CD4-positive, alpha-beta T cell treated with Interleukin-2 at 100 ng/mL for 4 hours (primary cell): ENCODE data around the gene TAPBPL.
"Not testable (repeated sequence)": the region's sequence is repeated elsewhere in the genome, so short reads cannot be mapped to it uniquely, and the experiment has no call there.

ENCODE experiments used
- DNase-seq: peaks from one replicate; pipeline ENCODE4 v3.0.0-alpha.2; 2020; ENCODE audit warnings: low spot score

TAPBPL gene, protein sequence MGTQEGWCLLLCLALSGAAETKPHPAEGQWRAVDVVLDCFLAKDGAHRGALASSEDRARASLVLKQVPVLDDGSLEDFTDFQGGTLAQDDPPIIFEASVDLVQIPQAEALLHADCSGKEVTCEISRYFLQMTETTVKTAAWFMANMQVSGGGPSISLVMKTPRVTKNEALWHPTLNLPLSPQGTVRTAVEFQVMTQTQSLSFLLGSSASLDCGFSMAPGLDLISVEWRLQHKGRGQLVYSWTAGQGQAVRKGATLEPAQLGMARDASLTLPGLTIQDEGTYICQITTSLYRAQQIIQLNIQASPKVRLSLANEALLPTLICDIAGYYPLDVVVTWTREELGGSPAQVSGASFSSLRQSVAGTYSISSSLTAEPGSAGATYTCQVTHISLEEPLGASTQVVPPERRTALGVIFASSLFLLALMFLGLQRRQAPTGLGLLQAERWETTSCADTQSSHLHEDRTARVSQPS

GRCh38 chr12:6451348-6452244 lies at the start of gene TAPBPL:
Gene TAPBPL, plus strand, starts transcription at chr12:6452042. Its CDS starts 207 bp downstream, at chr12:6452249.
- peak; percentile 84 for DNase-seq

DNA sequence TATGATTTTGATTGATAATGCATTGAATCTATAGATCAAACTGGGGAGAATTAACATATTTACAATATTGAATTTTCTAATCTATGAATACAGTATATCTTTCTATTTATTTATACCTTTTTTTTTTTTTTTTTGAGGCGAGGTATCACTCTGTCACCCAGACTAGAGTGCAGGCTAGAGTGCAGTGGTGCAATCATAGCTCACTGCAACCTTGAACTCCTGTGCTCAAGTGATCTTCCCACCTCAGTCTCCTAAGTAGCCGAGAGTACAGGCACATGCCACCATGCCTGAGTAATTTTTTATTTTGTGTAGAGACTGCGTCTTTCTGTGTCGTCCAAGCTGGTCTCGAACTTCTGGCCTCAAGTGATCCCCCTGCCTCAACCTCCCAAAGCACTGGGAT lies 47.5 kb upstream of the TAPBPL start:
- no peak for DNase-seq

- no peak for DNase-seq
Measured at GRCh38 chr12:6405963-6406362, 45.9 kb upstream of the TAPBPL start.

DNA sequence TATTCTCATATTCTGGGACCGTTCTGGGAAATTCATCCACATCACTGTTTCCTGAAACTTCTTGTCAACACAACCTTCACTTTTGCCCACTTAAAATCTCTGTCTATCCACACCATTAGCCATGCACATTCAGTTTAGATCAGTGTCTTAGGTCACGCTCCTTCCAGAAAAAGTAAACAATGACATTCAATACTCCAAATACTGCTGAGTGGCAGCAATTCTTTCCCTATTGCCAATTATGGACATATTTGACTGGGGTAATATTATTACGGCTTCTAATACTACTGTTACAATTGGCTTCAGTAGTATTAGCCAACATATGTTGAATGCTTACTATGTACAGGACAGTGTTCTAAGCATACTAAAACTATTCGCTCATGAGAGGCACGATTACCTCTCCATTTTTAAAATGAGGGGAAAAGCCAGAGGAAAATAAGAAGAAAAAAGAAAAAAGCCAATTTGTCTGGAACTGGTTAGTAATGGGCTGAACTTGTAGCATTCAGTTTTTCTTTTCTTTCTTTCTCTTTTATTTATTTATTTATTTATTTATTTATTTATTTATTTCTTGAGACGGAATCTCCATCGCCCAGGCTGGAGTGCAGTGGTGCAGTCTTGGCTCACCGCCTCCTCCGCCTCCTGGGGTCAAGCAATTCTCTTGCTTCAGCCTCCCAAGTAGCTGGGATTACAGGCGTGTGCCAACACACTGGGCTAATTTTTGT lies 44.4 kb upstream of the TAPBPL start:
- no peak for DNase-seq

DNA sequence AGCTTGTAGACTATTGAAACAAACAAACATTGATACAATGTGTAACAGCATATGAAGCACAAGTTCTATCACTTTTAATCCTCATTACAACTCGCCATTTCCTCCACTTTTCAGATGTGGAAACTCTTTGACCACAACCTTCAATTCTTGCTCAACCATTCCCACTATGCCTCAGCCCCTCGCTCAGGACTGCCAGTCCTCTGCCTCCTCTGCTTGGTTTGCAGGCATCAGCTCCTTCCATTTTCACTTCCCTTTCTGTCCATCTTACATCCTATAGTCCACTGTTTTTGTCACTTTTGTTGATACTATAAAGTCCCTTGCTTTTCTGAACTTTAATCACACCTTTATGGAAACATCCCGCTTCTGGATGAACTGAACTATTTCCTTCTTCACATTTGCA lies 35.2 kb upstream of the TAPBPL start:
- DNase-seq = no peak

DNA sequence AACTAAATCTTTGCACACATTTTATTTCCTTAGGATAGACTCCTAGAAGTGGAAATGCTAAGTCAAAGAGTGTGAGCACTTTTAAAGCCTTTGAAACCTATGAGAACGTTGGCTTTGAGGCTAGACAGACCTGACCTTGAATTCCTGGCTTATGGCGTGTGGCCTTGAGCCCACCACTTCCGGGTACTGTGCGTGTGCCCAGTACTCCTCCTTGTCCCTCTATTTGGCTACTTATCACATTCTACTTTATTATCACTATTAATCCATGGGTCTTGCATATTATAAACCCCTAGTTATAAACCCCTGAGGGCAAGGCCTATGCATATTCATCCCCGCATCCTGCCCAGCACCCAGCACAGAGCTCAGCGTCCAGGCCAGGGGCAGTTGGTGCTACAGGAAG lies 33.0 kb upstream of the TAPBPL start:
- DNase-seq = no peak

GRCh38 chr12:6420364-6420763 lies 31.5 kb upstream of the TAPBPL start:
- no peak for DNase-seq

GRCh38 chr12:6423267-6424007 lies 28.4 kb upstream of the TAPBPL start:
- peak; percentile 89 for DNase-seq

- no peak for DNase-seq
Measured at GRCh38 chr12:6424008-6424347, 27.9 kb upstream of the TAPBPL start.

DNA sequence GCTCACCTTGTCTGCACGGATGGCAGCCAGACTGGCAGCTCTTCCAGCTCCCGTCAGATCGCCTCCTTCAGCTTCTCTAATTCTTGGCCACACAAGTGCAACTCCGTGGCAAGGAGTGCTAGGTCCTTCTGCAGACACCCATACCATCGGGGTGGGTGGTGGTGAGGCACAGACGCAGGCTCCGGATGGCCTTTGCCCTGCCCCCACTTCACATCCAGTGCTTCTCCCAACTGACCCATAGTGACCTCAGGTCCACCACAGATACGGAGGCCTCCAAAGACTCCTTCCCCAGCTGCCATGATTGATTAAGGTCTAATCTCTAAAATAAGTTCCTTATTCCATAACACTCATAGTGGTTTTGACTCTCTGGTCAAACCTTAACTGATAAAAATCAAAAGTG lies 27.0 kb upstream of the TAPBPL start:
- no peak for DNase-seq

- DNase-seq = no peak
Measured at GRCh38 chr12:6425590-6426531, 26.0 kb upstream of the TAPBPL start.

DNA sequence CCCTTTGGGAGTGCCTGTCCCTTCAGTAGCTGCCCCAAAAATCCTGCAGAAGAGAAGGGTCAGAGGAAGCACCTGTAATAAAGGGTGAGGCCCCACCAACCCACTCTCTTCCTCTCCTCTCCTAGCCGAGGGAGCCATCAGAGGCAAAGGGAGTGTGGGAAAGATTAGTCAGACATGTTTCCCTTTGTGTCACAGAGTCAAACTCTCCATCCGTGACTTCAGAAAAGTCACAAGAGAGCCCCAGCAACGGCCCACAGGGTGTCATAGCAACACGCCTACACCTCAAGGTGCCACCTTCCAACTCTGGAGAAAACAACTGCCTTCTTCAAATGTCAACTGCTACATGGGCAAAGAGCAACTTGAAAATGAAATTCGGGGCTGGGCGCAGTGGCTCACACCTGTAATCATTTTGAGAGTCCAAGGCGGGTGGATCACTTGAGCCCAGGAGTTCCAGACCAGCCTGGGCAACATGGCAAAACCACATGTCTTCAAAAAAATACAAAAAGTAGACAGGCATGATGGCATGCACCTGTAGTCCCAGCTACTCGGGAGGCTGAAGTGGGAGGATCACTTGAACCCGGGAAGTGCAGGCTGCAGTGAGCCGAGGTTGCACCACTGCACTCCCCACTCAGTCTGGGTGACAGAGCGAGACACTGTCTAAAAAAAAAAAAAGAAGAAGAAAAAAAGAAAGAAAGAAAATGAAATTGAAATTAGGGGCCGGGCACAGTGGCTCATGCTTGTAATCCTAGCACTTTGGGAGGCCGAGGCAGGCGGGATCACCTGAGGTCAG lies 24.8 kb upstream of the TAPBPL start:
- DNase-seq = peak; percentile 91

DNA sequence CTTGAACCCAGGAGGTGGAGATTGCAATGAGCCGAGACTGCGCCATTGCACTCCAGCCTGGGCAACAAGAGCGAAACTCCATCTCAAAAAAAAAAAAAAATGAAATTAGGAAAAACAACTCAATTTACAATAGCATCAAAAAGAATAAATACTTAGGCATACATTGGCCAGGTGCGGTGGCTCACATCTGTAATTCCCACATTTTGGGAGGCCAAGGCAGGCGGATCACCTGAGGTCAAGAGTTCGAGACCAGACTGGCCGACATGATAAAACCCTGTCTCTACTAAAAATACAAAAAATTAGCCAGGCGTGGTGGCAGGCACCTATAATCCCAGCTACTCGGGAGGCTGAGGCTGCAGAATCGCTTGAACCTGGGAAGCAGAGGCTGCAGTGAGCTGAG lies 24.0 kb upstream of the TAPBPL start:
- not testable (repeated sequence) for DNase-seq

GRCh38 chr12:6428326-6428725 lies 23.5 kb upstream of the TAPBPL start:
- DNase-seq = no peak

DNA sequence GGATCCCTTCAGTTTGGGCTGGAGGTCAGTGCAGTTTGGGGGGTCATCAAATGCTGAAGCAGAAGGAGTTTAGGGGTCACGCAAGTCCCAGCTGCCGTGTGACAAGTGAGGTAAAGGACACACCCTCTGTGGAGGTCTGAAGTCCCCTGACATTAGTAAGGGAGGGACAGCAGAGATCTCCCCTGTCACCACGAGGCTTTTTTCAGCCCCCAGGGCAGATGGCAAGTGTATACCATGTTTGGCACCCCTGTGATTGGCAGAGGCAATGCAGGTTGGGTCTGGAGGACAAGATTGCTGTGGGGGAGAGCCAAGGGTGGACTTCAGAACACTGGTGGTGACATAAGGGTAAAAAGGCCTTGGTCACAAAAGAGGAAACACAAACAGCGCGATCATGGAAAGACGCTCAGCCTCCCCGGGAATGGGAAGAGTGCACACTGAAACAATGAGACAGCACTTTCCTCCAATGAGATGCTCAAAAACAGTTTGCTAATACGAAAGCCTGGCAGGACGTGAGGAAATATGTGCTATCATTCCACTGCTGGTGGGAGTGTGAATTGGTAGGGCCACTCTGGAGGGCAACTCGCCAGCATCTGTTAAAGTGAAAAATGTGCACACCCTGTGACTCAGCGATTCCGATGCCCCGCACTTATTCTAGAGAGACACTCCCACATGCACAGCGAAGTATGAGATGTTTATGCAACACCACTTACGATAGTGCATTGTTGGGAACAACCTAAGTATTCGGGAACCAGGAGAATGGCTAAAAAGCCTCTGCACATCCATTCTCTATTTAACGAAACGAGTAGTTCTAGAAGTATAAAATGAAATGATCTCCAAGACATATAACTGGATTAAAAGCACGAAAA lies 21.5 kb upstream of the TAPBPL start:
- peak; percentile 38 for DNase-seq

DNA sequence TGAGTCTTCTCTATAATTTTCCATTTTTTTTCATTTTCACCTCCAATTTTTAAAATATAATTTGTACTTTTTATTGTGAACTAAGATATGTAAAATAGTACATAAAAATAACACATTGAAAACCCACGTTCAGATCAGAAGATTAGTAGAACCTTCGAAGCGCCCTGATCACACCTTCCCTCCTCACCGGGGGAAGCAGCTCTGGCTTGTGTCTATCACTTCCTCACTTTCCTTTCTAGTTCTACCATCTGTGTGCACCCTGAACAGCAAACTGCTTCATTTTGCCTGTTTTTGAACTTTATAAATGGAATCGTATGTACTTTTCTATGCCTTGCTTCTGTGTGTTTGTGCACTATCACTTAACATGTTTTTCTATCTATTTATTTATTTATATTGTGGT lies 18.9 kb upstream of the TAPBPL start:
- no peak for DNase-seq

DNA sequence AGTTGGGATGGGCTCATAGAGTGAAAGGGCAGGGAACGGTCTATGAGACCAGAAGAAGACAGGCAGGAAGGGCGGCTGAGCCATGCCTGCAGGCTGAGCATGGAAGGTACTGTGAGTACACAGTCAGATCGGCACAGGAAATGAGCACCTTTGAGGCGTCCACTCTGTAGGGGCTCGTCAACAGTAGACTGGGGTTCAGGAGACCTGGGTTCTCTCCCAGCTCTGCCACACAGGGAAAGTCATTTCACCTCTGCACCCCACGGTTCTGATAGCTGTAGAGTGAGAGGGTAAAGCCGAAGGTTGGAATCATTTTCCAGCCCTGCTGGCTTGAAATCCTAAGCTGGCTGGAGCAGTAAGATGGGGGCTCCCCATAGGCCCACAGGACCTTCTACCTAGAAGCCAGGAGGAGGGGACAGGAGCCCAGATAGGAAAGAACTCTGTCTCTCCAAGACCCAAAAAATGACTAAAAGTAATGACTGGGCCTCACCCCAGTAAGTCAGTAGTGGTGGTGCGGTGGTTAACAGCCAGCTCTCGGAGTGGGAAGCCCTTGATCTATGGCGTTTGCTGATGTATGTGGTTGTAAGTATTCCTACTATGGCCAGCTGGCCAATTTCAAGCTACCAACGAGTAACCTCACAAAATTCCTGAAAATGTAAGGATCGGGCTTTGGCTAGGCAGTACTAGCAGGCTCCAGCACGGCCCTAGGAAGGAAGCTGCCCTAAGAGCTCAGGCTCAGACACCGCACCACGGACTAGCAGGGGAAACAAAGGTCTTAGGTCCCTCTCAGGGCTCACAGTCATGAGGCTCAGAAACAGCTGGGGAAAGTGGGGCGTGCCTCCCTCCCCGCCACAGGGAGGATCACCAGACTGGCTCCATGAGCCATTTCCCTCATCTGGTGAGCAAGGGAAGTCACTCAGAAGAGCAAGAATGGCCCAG lies 17.4 kb upstream of the TAPBPL start:
- DNase-seq = peak; percentile 34
